Stimulated activated CD4-positive, alpha-beta T cell treated with anti-CD3 and anti-CD28 coated beads, TNF-alpha, amount 100 ng/mL, for 4 hours (primary cell): ENCODE data around the gene CNN2.
A peak's percentile ranks its signal among the peaks of the same experiment; 100 is the strongest.

ENCODE experiments used
- DNase-seq, 3 experiments: peaks; one replicate each; pipeline ENCODE4 v3.0.0-alpha.2; 2020; ENCODE audit warnings: low read depth in 3 of 3

Gene CNN2

DNA sequence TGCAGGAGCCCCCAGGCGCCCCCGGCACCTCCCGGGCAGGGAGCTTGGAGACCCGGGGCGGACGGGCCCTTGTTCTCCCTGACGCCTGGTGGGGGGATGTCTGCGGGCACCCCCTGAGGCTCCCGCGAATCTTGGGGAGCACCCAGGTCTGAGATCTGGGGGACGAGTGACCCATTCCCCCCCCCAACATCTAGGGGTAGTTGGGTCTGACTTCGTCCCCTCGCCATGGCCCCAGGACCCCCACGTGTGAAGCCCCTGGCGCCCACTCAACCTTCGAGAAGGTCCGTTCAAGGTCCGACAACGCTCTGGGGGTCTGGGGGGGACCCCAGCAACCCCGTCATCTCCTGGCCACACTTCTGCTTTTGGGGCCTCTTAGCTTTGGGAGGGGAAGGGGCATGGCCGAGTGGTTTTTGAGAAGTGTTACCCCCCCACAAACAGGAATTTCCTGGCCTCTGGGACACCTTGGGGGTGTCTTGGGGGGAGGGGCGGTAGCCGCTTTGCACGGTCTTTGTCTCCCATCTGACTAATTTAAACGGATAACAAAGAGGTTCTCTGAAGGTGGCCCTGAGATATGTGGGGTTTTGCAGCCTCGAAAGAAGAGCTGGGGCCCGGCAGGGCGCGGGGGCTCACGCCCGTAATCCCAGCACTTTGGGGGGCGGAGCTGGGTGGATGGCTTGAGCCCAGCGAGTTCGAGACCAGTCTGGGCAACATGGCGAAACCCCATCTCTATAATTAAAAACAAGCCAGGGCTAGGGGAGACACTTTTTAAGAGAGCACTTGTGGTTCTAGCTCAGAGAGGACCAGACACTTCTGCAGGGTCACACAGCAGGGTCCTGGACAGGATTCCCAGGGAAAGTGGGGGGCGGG is 608 bp downstream of the CNN2 start:
- no peak for DNase-seq

DNA sequence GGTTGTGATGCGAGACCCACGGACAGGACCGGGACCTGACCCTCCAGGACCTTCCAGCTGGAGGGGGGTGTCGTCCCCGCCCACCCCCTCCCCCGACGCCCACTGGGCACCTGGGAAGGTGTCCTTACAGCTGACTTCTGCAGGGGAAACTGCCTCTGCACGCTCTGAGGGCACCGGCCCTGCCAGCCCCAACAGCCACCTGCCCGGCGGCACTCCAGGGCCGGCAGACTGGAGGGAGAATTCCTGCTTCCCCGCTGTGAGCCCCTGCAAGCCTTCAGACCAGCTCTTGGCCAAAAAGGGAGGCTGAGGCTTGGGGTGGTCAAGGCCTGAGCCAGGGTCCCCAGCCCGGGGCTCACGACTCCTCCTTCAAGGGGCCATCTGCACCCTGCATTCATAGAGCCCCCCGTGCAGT is 1.2 kb downstream of the CNN2 start:
- no peak for DNase-seq

DNA sequence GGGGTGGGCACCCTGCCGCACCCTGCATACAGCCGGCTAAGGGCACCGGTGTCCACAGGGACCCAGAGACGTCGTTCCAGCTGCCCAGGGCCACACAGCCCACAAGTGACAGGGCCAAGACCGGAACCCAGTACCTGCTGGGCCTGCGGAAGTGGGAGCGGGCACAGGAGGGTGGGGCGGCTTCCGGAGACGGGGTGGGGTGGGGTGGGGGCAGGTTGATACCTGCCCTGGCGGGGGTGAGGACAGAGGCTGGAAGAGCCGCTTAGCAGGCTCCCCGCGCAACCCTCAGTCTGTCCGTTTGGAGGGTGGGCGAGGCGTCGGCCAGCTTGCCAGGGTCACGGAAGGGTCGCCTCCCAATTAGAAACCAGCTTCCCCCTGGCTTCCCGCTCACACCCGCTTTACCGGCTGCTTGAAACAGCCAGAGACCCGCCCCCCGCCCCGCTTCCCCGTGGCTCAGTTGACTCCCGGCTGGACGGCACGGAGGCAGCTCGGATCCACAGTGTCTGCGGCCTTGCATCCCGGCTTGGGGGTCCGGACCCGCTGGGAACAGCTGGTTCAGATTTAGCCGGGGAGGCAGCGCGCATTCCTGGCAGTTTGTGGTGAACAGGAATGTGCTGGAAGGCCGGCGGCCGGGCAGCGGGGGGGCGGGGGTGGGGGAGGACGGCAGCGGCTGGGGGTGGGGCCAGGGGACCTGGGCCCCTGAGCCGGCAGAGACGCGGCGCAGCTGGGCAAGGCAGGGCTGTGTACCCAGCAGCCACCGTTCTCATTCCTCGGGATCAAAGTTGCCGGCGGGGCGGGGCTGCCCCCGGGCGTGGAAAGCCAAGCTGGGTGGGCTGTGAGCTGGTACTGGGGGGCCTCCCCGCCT is 1.9 kb downstream of the CNN2 start:
- no peak for DNase-seq

DNA sequence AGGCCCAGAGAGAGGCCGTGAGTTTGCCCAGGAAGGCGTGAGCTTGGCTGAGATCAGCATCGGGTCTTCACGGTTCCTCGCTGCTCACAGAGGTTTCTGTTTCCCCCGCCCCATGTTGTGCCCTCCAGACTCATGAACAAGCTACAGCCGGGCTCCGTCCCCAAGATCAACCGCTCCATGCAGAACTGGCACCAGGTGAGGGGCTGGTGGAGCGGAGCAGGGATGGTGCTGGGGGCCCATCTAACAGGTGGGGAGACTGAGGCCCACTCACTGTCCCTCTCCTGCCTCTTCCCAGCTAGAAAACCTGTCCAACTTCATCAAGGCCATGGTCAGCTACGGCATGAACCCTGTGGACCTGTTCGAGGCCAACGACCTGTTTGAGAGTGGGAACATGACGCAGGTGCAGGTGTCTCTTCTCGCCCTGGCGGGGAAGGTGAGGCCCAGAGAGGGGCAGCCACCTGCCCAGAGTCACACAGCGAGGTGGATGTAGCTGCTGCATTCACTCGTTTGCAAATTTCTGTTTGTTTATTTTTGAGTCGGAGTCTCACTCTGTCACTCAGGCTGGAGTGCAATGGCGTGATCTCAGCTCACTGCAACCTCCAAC is 6.0 kb downstream of the CNN2 start:
- DNase-seq, result no peak

DNA sequence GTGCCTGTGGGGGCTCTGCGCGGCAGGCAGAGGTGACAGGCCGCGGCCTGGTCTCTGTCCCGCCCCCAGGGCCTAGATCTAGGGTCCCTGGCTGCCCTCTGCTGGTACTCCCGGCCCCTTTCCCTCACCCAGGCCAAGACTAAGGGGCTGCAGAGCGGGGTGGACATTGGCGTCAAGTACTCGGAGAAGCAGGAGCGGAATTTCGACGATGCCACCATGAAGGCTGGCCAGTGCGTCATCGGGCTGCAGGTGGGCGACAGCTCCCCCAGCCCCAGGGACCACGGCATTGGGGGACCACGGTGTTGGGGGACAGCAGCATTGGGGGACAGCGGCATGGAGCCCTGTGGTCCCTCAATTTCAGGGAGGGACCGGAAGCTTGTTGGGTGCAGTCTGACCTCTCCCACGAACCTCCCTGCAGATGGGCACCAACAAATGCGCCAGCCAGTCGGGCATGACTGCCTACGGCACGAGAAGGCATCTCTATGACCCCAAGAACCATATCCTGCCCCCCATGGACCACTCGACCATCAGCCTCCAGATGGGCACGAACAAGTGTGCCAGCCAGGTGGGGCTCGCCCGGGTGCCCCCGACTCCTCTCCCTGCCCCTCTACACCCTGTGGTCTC is 9.7 kb downstream of the CNN2 start:
- DNase-seq, result no peak

DNA sequence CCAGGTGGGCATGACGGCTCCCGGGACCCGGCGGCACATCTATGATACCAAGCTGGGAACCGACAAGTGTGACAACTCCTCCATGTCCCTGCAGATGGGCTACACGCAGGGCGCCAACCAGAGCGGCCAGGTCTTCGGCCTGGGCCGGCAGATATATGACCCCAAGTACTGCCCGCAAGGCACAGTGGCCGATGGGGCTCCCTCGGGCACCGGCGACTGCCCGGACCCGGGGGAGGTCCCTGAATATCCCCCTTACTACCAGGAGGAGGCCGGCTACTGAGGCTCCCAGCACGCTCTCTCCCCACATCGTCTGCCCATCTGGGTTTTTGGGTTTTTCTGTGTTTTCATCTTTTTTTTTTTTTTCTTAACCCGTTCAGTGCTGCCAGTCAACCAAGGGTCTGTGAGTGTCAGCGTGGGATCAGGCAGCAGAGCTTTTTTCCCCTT is 11.2 kb downstream of the CNN2 start:
- DNase-seq, result no peak

DNA sequence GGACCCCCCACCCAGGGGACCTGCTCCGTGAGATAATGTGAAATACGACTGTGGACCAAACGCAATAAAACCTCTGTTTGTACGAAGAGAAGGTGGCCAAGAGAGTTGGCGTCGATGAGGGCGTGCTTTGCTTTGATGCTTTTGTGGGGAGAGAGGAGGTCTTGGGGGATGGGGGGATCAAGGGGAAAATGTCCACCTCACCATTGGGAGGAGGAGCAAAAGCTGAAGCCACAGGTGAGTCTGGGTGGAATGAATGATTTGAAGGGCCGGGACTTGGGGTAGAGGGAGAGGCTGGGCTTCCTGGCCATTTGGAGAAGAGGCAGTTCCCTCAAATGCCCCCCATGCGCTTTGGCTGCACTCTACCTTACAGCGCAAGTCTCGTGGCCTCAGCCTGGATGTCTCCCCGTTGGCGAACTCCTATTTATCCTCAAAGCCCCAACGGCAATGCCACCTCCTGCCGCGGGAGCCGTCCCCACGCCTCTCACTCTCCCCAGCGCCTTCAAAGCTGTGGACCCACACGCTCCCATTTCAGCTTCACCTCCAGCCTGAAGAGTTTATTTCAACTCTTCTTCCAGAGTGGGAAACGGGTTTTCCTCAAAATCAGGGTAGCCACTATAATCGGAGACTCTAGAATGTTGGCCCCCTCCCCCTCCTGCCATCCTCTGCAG is 12.7 kb downstream of the CNN2 start:
- no peak for DNase-seq

DNA sequence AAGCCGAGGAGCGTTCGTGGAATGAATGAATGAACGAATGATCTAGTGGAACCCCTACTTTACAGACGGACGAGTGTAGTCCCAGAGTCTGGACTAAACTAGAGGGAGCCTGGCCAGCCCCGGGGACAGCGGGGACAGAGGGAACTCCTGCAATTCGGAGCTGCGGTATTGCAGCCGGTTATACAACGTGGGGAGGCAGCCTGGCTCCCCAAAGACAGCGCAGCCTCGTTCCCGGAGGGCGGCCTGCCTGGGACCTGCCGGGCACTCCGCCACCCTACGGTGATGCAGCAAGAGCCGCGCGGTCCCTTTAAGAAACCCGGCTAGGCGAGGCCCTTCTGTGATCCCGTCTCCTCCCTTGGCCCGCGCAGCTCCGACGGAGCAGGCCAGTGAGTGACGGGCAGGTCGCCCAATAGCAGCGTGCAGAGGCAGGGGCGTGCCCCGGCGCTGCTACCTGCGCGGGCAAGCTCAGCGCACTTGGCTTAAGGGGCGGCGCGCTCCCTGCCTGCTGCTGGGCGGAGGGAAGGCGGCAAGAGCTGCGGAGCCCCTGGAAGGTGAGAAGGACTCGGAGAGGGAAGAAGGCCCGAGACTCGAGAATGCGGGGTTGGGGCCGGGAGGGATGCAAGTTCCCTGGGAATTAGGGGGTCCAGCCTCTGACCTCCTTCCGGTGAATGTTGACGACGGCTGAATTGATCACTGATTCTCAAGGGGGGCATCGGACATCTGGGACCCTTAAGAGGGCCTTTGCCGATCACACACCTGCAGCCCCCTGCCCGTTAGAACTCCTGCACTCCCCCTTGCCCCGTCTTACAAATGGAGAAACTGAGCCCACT is 13.5 kb downstream of the CNN2 start, which contains the start of gene ABCA7:
ABCA7 (plus strand) TSS at position 462 of the 830 bp plus-strand sequence. CDS start 1,255 bp downstream, outside the sequence.
- peak; percentile 97 to 99 (median 99) for DNase-seq

DNA sequence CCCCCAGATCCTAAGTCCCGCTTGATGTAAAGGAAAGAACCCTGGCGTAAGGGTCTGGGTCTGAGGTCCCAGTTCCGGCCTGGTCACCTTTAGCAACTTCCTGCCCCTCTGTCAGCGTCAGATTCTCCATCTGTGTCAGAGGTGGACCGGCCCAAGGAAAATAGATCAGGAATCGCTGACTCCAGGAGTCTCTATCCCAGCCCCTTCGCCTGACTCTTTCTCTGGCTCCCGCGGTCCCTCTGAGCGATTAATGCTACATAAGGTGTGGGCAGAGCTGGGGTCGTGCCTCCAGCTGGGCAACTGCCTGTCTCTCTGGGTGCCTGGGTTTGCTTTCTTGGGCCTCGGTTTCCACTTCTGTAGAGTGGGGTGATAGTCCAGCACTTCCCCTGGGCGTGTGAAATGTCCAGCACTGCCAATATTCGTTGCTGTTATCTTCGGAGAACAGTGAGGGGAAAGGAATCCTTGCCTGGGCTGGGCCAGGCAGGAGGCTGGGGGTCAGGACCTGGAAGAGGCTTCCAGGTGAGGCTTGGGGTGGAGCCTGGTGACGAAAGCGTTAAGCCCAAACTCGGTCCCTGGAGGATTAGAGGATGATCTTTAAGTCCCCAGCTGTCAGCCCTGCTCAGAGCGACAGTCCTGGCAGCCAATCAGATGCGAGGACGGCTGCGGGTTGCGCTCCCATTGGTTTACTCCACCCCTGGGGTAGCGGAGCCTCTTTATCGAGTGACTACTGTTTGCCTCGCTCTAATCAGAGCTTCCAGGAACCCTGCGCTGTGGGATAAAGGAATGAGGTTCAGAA is 14.3 kb downstream of the CNN2 start:
- DNase-seq, result peak; percentile 75 to 86 (median 79)

DNA sequence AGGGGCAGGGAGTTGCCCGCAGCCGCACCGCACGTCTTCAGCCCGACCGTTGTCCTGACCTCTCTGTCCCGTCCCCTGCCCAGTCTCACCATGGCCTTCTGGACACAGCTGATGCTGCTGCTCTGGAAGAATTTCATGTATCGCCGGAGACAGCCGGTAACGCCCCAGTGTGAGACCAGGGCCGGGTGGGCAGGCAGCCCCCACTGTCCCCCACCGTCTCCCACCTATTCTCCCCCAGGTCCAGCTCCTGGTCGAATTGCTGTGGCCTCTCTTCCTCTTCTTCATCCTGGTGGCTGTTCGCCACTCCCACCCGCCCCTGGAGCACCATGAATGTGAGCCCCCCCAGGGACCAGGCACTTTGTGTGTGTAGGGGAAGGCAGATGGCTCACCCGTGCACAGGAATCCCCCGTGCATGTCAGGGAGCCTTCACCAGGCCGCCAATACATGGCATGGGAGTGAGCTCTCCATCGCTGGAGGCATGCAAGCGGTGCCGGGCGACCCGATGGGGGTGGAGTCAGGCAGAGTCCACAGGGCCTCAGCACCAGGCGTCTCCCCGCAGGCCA is 14.9 kb downstream of the CNN2 start:
- no peak for DNase-seq

DNA sequence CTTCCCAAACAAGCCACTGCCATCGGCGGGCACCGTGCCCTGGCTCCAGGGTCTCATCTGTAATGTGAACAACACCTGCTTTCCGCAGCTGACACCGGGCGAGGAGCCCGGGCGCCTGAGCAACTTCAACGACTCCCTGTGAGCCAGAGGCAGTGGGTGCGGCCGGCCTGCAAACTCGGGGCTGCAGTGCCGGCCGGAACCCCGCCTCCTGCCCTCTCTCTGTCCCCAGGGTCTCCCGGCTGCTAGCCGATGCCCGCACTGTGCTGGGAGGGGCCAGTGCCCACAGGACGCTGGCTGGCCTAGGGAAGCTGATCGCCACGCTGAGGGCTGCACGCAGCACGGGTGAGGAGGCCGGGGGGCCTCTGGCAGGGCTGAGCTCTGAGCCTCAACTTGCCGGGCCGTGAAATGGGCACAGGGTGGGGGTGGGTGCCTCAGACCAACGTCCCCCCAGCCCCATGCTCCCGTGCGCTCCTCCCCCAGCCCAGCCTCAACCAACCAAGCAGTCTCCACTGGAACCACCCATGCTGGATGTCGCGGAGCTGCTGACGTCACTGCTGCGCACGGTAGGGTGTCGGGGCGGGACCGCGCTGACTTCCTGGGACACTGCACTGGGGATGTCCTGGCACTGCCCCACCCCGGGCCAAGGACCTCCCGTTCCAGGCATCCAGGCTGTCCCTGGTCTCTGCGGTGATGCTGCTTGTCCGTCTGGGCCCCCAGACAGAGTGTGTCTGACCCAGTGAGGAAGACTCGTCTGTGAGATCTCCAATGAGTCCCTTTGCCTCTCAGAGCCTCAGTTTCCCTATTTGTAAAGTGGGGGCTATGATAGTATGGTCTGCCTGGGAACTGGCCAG is 15.7 kb downstream of the CNN2 start:
- DNase-seq, result no peak

DNA sequence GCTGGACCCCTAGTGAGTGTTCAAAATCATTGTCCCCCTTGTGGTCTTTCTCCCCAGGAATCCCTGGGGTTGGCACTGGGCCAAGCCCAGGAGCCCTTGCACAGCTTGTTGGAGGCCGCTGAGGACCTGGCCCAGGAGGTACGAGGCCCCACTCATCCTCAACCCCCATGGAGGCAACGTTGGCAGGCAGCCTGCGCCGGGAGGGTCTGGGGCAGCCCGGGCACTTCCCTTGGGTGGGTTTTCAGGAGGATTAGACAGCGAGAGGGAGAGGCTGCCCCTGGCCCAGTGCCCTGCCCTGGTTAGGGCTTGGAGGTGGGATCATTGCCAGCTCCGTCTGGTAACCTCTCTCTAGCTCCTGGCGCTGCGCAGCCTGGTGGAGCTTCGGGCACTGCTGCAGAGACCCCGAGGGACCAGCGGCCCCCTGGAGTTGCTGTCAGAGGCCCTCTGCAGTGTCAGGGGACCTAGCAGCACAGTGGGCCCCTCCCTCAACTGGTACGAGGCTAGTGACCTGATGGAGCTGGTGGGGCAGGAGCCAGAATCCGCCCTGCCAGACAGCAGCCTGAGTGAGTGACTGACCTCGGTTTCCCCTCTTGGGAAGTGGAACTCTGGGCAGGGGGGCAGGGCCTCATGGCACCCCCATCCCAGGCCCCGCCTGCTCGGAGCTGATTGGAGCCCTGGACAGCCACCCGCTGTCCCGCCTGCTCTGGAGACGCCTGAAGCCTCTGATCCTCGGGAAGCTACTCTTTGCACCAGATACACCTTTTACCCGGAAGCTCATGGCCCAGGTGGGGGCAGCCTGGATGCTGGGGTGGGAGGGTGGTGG is 16.5 kb downstream of the CNN2 start:
- DNase-seq, result no peak

DNA sequence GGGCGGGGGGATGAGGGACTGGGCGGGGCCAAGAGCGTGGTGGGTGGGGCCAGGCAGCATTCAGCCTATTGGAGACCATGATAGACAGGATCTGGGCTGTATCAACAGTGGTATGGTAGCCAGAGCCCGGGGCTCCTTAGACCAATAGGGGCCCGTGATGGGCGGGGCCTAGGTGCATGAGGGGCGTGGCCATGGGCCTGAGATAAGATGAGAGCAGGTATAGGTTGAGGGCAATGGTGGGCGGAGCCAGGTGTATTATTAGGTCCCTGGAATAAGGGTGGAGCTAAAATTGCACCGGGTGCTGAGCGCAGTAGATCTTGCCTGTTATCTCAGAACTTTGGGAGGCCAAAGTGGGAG is 18.8 kb downstream of the CNN2 start:
- DNase-seq, result no peak

DNA sequence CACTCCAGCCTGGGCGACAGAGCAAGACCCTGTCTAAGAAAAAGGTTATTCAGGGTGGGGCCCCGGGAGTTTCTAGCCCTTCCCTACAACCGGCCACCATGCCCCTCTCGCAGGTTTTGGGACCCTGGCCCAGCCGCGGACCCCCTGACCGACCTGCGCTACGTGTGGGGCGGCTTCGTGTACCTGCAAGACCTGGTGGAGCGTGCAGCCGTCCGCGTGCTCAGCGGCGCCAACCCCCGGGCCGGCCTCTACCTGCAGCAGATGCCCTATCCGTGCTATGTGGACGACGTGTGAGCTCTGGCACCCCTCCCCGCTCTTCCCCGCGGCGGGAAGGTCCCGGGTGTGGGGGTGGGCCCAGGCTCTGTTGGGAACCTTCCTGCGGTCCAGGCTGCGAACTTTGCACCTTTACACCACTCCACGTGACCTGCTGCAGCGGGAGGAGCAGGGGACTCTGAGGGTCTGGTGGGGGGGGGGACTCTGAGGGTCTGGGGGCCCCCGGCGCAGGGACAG is 19.8 kb downstream of the CNN2 start:
- no peak for DNase-seq

DNA sequence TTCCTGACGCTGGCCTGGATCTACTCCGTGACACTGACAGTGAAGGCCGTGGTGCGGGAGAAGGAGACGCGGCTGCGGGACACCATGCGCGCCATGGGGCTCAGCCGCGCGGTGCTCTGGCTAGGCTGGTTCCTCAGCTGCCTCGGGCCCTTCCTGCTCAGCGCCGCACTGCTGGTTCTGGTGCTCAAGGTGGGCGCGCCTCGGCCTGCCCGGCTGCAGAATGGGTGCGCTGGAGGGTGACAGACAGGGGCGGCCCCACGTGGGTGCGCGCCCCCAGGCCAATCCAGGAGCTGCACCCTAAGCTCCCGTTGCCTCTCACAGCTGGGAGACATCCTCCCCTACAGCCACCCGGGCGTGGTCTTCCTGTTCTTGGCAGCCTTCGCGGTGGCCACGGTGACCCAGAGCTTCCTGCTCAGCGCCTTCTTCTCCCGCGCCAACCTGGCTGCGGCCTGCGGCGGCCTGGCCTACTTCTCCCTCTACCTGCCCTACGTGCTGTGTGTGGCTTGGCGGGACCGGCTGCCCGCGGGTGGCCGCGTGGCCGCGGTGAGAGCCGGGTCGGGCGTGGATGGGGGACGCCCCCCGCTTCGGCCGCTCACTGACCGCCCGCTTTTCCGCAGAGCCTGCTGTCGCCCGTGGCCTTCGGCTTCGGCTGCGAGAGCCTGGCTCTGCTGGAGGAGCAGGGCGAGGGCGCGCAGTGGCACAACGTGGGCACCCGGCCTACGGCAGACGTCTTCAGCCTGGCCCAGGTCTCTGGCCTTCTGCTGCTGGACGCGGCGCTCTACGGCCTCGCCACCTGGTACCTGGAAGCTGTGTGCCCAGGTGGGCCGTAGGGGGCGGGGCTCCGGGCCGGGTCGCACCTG is 20.7 kb downstream of the CNN2 start:
- DNase-seq, result no peak

DNA sequence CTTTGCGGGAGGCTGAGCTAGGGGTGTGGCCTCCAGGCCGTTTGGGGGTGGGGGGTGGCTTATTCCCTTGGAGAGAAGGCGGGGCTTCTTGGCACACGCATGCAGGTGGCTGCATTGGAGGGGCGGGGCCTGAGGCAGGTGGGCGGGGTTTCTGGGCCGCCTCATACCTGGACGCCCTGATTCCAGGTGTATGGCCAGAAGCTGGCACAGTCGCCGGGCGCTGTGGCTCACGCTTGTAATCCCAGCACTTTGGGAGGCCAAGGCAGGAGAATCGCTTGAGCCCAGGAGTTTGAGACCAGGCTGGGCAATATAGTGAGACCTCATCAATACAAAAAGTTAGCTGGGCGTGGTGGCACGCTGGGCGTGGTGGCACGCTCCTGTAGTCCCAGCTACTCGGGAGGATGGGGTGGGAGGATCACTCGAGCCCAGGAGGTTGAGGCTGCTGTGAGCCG is 21.3 kb downstream of the CNN2 start:
- no peak for DNase-seq
